ENCODE measurements around the gene PLVAP.

DNA sequence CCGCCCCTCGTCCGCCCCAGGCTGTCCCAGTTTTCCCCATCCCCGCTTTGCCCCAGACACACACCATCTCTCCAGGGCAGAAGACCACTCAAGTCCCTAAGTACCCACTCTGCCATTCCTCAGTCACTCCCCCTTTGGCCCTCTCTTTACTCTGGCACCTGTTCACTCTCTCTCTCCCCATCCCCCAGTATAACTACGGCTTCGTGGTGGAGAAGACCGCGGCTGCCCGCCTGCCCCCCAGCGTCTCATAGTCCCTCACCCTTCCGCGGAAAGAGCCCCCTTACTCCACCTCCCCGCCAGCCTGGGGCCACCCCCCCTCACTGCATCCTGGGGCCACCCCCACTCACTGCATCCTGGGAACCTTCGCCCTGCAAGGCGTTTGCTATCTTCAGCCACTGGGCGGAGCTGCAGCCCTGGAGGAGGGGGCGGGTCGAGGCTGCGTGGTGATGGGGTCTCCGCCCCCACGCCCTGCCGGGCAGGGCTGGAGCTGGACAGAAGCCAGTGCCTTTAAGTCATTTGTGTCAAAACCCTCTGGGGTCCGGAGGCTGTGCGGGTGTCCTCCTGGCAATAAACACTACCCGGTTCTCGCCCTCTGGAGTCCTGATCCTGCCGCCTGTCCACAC lies 47.7 kb upstream of the PLVAP start:
- TF ChIP-seq, protein P1, sequence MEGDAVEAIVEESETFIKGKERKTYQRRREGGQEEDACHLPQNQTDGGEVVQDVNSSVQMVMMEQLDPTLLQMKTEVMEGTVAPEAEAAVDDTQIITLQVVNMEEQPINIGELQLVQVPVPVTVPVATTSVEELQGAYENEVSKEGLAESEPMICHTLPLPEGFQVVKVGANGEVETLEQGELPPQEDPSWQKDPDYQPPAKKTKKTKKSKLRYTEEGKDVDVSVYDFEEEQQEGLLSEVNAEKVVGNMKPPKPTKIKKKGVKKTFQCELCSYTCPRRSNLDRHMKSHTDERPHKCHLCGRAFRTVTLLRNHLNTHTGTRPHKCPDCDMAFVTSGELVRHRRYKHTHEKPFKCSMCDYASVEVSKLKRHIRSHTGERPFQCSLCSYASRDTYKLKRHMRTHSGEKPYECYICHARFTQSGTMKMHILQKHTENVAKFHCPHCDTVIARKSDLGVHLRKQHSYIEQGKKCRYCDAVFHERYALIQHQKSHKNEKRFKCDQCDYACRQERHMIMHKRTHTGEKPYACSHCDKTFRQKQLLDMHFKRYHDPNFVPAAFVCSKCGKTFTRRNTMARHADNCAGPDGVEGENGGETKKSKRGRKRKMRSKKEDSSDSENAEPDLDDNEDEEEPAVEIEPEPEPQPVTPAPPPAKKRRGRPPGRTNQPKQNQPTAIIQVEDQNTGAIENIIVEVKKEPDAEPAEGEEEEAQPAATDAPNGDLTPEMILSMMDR (IDR thresholded peaks at IDR 0.05): no peak
- TF ChIP-seq POLR2AphosphoS5 (IDR thresholded peaks at IDR 0.05; ENCODE audit: insufficient read depth in 1 of 2, low read depth in 1 of 2): no peak

Data from vagina (tissue), 2 donors.